Measurements from ENCODE around the gene CD63.

The CD63 gene

DNA sequence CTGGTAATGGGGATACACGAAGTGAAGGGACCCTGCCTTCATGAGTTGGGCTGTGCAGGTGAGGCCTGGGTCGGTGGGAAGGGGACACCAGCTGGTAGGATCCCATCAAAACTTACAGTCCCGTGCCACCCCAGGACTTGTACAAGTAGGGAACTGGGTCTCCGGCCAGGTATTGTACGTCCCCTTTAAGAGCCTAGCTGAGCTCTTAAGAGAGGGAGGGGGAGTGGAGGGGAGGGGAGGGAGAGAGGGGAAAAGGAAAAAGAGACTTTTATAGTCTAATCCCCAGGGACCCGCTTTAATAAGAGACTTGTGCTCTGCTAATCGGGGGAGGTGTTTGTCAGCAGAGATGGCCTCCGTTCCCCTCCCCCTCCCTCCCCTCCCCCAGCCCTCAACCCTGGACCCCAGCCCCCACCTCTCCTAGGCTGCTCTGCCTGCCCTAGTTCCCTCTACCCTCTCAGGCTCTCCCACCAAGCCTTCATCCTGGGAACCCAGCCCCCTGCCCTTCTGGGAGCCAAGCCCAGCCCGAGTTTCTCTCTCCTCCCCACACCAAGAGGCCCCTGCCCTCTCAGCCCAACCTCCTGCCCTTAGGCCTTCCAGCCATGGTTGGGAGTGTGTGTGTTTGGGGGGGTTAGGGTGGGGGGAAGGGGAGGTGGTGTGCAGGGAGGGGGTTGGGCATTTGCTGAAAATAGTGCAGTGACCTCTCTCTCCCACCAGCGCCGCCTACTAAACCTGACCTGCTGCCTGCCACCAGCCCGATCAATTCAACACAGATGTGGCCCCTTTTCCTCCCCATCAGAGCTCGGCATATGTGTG, 16.8 kb upstream of the CD63 start:
- DNase-seq (ENCODE audit: low read depth, low spot score), result peak; percentile 17
- TF ChIP-seq, protein P1, sequence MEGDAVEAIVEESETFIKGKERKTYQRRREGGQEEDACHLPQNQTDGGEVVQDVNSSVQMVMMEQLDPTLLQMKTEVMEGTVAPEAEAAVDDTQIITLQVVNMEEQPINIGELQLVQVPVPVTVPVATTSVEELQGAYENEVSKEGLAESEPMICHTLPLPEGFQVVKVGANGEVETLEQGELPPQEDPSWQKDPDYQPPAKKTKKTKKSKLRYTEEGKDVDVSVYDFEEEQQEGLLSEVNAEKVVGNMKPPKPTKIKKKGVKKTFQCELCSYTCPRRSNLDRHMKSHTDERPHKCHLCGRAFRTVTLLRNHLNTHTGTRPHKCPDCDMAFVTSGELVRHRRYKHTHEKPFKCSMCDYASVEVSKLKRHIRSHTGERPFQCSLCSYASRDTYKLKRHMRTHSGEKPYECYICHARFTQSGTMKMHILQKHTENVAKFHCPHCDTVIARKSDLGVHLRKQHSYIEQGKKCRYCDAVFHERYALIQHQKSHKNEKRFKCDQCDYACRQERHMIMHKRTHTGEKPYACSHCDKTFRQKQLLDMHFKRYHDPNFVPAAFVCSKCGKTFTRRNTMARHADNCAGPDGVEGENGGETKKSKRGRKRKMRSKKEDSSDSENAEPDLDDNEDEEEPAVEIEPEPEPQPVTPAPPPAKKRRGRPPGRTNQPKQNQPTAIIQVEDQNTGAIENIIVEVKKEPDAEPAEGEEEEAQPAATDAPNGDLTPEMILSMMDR (IDR thresholded peaks at IDR 0.05; ENCODE audit: low read depth, low read length), result no peak
- in situ Hi-C loops (cut with HindIII; ENCODE audit: low sequenced_read_pairs), result no loop called here
- peak overlapping the region; percentile 17 for H3K4me3 ChIP-seq (ENCODE audit: low read depth, low read length)

DNA sequence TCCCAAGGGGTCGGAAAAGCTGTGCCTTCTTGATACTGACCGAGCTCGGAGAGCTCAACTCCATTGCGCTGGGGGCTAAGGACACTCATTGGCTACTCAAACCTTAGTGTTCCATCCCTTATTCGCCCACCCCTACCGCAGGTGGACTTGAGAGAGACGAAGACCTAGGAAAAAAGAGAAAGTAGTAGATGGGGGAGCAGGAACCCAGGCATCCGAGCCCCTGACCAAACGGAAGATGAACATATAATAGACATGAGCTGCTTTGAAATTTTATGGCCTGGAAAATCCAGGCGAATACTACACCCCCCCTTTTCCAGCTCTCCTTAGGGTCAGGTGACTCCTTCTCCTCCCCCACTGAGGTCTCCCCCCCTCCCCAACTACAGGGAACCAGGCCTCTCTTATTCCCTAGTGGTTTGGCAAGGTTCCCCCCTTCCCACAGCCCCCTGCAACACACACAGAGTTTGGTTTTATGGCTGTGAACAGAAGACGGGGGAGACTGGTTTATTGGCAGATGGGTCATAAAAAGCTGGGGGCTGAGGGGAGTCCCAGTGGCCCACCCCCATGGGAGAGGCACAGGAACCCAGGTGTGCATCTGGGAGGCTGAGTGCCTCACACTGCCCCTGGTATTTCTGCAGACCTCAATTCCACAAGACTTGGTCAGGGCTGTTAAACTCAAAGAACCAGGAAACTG, 15.7 kb upstream of the CD63 start:
- H3K4me3 ChIP-seq (ENCODE audit: low read depth, low read length), result peak overlapping the region; percentile 72
- no peak for DNase-seq (ENCODE audit: low read depth, low spot score)
- in situ Hi-C loops (cut with HindIII; ENCODE audit: low sequenced_read_pairs), result no loop called here
- TF ChIP-seq, protein P1 (IDR thresholded peaks at IDR 0.05; ENCODE audit: low read depth, low read length), result no peak

- H3K4me3 ChIP-seq (ENCODE audit: low read depth, low read length), result peak overlapping the region; percentile 72
- in situ Hi-C loops (cut with HindIII; ENCODE audit: low sequenced_read_pairs), result no loop called here
- TF ChIP-seq, protein P1 (IDR thresholded peaks at IDR 0.05; ENCODE audit: low read depth, low read length), result peak; percentile 4
- peak; percentile 67 for DNase-seq (ENCODE audit: low read depth, low spot score)
These were observed 14.9 kb upstream of the CD63 start for GRCh38 chr12:55743406-55744339.

- H3K4me3 ChIP-seq (ENCODE audit: low read depth, low read length), result peak within 1 kb of the TSS; percentile 72
- TF ChIP-seq, protein P1 (IDR thresholded peaks at IDR 0.05; ENCODE audit: low read depth, low read length), result no peak
- in situ Hi-C loops (cut with HindIII; ENCODE audit: low sequenced_read_pairs), result no loop called here
- peak; percentile 73 for DNase-seq (ENCODE audit: low read depth, low spot score)
These were observed 14.1 kb upstream of the CD63 start, which contains the start of gene GDF11 for GRCh38 chr12:55742719-55743405. Gene GDF11, plus strand, starts transcription at chr12:55743122. Its CDS starts 195 bp downstream, at chr12:55743317.

- H3K4me3 ChIP-seq (ENCODE audit: low read depth, low read length), result peak overlapping the region; percentile 72
- TF ChIP-seq, protein P1 (IDR thresholded peaks at IDR 0.05; ENCODE audit: low read depth, low read length), result no peak
- in situ Hi-C loops (cut with HindIII; ENCODE audit: low sequenced_read_pairs), result no loop called here
- no peak for DNase-seq (ENCODE audit: low read depth, low spot score)
These were observed 13.3 kb upstream of the CD63 start for GRCh38 chr12:55741931-55742680.
